GM19395 (cell line): Measurements from ENCODE around the gene EIPR1.

Experiments
- ATAC-seq: cut with Tn5 transposase; IDR thresholded peaks from one replicate; pipeline ENCODE4 v1.9.1; 2021; ENCODE audit warnings: mild to moderate bottlenecking, moderate library complexity; ENCODE audit not compliant: unreplicated experiment

The EIPR1 gene

DNA sequence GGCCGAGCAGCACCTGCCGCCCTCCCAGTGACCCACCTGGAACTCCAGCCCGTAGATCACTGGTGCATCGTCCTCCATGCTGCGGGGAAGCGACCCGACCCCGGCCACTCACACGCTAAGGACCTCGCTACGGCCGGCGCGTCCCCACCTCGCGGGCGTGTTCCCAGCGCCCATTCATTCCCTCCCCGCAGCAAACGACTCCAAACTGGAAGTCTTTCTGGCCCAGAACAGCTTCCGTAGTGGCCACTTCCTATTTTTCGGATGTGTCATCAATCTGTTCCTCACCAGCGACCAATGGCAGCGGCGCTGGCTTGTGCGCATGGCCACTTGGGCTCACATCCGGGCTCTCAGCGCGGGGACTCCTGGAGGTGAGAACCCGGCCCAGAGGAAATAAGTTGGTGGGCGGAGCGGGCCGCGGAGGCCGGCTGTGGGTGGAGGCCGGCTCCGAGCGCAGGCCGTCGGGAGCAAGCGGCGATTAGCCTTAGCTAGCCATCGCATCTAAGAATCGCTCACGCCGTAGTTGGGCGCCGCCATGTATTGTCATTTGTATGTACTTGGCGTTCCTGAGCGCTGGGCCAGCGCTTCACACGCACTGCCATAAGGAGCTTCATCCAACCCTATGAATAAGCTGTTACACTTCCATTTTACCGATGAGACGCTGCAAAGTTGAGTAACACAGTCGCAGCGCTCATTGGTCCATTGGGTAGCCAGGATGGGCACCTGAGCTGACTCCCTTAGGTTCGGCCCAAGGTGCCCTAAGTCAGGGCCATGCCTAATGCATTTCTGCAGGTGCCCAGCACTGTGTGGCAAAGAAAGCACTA, at the start of gene EIPR1:
TSS of gene EIPR1 (minus strand) at position 207 of the 821 bp plus-strand sequence. CDS start at position 78, 129 bp downstream.
- ATAC-seq = peak; percentile 85

DNA sequence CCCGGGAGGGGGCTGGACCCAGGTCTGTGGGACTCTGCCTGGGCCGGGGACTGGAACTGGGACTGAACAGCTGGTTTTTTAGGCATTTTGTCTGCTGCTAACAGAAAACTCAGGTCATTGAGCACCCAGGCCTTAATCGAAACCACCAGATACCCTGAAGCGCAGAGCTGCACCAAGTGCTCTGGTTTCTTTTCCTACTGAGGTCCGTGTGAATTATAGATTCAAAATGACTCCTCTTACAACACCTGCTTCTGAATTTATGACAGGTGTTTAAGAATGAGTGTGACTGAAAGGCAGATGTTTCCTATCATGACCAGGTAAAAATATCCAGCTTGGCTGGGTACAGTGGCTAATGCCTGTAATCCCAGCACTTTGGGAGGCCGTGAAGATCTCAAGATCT, 49.7 kb upstream of the EIPR1 start:
- peak; percentile 91 for ATAC-seq

DNA sequence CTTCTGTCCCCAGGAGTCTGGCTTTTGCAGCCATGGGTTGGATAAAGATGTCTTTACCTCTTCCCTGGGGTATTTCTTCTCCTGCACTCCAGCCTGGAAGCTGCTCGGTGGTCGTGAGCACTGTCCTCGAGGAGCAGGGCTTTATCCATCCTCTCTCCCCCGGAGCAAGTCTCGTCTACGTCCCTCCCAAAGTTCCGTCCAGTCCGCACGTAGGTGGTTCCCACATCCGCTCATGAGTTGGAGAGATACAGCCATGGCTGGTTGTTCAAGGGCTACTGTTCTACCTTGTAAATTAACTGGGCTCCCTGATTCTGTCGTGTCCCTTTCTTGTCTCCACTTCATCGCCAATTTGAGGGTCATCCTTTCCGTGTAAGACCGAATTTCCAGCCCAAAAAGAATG, 49.0 kb upstream of the EIPR1 start:
- no peak for ATAC-seq

DNA sequence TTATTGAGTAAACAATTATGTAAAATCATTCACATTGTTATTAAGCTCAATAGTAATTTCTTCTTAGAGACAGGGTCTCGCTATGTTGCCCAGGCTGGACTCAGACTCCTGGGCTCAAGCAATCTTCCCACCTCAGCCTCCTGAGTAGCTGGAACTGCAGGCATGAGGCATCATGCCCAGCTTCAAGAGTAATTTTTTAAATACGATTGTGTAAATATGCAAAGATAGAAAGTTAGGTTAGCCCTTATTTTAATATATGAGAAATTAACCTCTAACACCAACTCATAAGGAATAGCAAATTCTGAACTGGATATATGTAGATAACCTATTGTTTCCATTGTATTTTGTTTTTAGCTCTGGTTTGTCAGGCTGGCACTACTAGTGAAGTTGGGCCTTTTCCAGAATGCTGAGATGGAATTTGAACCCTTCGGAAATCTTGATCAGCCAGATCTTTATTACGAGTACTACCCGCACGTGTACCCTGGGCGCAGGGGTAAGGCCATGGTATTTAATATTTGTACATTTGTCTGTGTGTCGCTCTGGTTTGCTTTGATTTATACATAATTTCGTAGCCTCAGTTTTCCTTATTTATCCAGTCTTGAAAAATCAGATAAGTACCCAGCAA, 46.7 kb upstream of the EIPR1 start:
- no peak for ATAC-seq

DNA sequence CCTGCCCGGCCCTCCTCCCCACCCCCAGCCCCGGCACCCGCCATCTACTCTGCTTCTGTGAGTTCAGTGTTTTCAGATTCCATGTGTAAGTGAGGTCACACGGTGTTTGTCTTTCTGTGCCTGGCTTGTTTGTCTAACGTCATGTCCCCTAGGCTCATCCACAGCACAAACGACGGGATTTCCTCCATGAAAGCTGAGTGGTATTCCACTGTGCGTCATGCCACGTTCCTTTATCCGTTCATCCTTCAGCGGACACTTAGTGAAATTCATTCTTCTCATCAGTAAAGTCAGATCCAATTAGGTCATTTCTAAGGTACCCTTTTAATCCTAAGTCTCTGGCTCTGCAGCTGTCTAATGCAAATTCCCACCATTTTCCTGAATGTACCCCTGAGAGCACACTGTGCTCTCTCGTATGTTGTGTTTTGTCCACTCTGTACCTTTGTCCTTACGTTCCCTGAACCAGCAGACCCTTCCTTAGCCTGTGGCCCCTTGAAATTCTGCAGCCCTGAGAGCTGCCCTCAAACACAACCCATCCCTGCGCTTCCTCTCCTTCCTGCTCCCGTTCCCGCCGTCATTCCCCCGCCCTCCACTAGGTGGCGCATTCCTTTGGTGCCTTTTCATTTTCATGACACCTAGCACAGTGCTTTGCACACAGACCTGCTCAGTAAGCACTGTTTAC, 46.0 kb upstream of the EIPR1 start:
- ATAC-seq = no peak

DNA sequence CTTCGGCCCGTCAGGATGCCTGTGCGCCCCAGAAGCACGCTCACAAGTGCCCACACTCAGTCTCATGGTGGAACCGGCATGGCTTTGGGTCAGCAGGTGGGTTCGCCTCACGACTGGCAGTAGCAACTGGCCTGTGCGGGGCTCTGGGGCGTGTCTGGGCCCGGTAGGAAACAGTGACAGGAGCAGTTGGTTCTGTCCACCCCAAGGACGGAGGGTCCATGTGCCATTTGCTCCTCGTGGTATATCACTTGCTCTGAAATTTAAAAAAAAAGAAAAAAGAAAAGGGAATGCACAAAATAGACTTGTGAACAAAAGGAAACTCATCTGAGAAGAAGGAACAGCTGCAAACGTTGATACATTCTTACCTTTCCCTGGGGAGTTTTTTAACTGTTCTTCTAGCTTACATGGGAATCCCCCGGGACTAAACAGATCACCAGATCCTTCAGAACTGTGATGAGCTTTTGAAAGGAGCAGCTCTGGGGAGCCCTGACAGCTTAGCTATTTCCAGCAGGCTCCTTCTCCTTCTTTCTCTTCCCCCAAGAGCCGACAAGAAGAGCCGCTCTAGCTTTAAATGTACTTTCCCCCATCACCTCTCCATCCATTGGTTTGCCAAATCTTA, 44.7 kb upstream of the EIPR1 start:
- ATAC-seq = no peak

DNA sequence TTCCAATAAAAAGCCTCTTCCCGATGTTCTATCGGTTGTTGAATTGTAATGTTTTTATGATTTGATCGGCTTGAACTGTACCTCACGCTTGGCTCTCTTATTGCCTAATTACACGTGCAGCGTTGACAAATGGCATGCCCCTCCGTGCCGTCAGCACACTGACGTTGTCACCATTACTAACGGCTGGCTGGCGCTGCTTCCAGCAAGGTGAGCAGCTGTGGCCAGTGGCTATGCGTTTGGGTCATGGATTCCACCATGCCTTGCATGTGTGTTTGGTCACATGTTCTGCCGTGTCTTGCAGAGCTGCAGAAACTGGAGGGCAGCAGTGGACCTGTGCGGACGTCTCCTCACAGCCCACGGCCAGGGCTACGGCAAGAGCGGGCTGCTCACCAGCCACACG, 44.0 kb upstream of the EIPR1 start:
- no peak for ATAC-seq

DNA sequence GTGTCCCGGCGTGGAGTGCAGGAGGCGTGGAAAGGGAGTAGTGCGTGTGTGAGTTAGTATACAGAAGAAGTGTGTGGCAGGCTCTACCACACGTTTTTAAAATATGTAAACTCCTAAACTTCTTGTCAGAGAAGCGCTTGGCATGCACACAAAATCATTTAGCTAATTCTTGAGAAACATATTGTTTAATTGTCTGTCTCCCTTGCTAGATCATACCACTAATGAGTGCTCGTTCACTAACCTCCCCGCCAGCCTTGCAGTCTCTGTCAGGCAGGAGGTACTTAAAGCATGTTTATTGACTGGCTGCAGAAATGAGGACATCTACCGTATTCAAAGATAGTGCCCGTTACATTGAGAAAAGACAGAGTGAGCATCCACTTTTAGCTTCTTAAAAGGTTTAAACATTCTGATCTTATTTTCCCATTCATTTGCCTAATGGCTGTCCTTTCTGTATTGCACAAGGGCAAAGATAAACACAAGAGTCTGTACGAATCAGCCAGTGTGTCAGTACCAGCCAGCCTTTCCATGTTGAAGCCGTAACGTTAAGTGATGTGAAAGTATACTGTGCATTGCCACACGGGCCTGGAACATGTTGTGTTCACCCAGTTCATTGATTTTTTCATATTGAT, 43.3 kb upstream of the EIPR1 start:
- ATAC-seq = no peak

DNA sequence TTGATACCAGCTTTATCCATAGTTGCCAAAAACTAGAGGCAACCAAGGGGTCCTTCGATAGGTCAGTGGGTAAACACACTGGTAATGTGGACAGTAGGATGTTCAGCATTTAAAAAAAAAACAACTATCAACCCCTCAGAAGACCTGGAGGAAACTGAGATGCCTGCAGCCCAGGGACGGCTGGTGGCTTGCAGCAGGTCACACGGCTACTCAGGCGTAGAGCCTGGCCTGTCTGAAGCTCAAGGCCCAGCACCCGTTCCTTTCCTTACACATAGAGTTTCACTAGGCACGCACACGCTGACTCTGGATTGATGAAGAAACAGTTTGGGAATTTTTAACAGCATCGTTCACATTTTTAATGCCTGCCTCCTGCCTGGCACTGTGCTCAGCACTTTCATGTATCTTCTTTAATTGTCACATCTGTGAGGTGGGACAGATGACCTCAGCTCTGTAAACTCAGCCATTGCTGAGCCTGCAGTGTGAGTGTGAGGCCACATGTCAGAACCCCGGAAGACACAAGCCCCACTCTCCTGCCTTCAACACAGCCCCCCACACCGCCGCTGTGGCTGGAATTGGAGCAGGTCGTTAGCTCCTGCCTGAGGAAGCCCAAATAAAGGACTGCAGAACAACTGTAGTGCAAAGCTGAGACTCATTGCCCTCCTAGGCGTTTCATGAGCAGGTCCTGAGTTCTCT, 42.6 kb upstream of the EIPR1 start:
- no peak for ATAC-seq

DNA sequence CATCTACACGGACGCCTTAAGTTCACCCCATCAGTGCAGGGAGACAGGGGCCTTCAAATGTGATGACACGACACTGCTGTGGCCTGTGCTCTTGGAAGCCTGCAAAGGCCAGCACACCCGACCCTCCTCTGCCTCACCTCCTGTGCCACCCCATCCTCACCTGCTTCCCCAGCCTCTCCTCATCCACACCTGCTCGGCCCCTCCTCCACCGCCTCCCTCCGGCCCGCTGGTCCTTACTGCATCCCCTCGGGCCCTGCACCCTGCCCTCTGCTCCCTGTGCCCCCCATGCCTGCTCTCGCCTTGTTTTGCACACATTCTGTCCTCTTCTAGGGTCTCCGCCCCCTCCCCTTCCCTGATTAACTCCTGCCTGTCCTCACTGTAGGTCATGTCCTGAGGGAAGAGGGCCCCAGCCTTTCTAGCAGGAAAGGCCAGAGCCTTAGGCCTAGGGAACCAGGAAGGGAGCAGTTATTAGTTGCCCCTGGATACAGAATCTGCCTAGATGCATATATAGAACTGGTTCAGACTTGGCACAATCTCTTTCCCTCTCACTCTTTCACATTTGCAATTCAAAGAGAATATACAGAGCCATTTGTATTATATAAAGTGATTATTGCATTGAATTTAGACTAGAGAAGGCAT, 41.3 kb upstream of the EIPR1 start:
- ATAC-seq = no peak

DNA sequence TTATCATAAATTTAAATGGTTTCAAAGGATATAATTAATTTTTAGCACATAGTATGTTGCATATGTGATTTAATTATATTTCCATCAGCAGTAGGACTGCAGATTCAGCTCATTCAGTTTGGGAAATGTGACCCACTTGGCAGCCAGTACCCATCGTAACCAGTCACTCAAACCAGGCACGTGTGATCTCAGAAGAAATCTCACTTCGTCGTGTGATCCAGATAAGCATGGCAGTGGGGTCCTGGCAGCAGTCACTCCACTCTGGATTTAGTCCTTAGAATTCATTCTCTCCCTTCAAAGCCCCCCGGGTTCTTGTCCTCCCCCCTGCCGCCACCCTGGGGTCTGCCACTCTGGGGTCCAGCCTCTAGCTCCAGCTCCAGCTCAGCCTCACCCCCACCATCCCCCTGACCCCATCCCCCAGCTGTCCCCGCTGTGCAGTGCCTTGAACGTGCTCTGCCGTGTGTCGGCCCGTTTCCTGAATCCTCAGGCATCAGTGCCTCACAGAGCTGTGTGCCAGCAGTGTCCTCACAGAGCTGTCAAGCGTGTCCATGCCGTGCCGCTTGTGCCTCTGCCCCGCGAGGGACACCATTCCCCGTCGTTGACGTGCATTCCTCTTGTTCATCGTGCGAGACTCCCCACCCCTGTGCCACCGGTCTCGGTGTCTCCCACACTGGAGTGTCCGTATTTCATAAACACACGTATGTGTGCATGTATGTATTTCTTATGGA, 36.7 kb upstream of the EIPR1 start:
- ATAC-seq = no peak

DNA sequence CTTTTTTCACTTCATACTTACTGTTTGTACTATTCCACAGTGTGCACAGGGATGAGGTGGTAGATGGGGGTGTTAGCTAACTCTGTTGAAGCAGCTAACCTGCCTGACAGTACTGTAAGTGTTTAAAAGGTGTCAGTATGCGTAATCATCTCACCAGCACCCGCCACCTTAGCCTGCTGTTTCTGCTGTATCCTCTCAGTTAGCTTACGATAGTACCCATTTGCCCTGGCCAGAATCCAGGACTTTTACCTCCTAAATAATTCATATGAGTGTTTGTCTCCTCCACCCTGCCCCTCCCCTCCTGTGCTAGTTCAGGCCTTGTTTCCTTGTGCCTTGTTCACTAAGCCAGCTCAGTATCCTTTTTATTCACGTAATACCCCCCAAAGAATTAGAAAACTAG, 36.1 kb upstream of the EIPR1 start:
- ATAC-seq = no peak

DNA sequence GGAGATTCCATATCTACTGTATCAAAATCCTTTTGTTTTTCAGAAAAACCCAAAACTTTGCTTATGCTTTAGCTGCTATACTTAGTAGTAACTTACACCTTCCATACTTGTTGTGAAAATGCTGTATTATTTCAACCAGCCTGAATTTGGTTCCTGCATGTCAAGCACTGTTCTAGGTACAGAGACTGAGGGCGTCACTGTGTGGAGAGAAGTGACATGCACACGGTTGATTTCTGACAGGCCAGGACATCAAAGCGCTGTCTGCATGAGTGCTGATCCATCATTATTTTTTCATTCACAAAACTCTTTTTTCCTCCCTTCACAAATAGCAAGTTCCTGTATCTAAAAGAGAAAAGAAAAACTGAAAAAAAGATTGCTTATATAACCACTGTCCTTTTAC, 33.5 kb upstream of the EIPR1 start:
- ATAC-seq = no peak

DNA sequence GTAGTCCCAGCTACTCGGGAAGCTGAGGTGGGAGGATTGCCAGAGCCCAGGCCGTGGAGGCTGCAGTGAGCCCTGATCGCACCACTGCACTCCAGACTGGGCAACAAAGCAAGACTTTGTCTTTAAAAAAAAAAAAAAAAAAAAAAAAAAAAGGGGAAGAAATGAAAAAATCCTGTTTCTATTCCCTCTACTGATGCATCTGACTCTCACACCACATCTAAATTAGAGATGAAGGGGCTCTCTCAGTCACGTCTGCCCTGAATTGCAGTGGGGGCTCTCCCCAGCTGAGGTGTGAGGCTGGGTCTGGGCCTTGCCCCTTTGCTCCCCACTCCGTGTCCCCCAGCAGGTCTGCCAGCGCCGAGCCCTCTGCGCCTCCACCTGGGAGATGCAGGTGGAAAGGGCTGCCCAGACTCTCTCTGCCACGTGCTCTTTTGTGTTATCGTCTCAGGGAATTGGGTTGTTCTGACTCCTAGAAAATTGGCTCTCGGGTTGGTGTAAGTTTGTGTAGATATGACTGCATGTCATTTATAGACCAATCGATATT, 32.1 kb upstream of the EIPR1 start:
- no peak for ATAC-seq

DNA sequence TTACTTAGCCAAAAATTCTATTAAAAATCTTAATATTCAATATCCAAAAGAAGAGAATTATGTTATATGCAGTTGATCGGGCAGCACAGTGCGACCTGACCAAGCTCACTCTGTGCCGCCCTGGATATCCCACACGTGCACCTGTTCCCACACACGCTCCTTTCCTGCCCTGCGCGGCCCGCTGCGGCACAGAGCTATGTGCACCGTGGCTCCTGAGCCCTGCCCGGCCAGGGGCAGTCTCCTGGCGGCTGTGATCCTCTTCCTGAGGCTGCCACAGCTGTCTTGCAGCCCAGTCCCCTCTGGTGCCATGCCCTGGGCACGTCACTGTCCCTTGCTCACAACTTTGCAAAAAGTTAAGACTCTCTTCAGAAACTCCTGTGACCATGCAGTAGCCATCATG, 31.2 kb upstream of the EIPR1 start:
- no peak for ATAC-seq

DNA sequence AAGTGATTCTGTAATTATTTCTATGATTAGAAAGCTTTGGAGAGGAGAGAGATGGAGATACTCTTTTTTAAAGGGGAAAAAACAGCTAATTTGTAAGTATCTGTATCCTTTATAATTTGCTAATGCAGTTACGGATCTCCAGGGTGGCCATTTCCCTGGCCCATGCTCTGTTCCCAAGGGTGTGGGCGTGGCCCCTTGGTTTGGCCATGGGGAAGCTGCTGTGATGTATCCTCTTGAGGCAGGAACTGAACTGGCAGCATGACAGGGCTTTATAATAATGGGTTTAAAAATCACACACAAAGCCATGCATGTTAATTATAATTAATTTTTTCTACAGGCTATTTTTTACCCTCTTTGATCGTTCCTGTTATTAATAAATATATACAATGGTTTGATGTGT, 28.9 kb upstream of the EIPR1 start:
- ATAC-seq = no peak

DNA sequence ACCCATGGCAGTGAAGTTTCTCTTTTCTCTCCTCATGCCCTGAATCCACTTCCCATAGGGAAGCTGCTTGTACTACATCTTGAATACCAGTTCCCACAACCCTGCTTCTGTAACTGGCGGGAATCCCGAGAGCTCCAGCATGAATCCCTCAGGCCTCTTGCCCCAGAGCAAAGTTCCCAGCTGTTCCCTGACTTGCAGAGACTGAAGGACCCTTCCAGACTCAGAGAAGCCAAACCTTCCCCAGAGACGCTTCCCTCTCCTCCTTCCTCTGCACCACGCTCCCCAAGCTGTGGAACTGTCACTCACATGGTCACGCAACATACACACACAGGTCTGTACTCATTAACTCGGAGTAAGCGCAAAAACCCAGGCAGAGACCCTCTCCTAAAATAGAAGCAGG, 28.3 kb upstream of the EIPR1 start:
- ATAC-seq = no peak

DNA sequence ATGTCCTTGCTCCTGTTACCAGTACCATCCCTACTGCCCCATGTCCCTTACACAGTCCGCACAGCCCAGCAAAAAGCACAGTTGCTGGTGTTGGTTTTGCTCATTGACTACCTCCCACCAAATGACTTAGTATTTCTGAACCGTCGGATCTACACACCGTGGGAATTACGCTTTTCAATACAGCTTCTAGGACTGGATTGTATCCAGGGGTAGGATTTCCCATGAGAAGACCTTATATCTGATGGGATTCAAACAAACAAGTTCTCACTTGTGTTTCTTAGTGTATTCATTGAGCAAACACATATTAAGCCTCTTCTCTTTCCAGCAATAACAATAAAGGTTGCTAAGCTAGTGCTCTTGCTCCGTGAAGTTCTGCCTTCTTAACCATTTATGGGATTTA, 27.7 kb upstream of the EIPR1 start:
- no peak for ATAC-seq

DNA sequence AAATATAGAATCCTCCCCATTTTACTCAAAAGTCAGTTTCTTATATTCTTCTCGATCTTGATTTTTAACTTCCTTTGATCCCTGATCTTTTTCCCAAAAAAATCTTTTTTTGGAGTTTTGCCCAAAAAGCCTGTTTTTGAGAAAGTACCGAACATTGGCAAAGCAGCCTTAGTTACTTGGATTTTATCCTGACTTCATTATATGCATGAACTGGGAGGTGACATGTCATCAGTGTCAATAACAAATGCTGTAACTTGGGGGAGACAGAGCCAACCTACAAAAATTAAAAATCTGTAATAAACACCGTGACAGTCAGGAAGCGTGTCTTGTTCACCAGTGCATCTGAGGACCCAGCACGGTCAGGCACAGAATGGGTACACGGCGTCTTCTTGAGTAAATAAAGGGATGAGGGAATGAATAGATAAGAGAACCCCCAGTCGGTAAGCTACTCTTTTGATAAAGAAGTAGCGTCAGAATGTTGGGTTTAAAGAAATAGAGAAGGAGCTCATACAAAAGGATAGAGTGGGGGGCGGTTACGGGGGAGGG, 26.8 kb upstream of the EIPR1 start:
- ATAC-seq = no peak
